ENCODE measurements around the gene PLEKHA5.
"Not testable (repeated sequence)": the region's sequence is repeated elsewhere in the genome, so short reads cannot be mapped to it uniquely, and the experiment has no call there.

The PLEKHA5 gene

GRCh38 chr12:19304149-19304750, 174.7 kb downstream of the PLEKHA5 start:
- no peak overlapping the region for H3K4me3 ChIP-seq (ENCODE audit: low read depth, low read length)
- no peak for DNase-seq (ENCODE audit: low read depth)
- no peak for TF ChIP-seq CTCF (IDR thresholded peaks at IDR 0.05; ENCODE audit: low read depth, low read length, missing control alignments)

- not testable (repeated sequence) for H3K4me3 ChIP-seq (ENCODE audit: low read depth, low read length); DNase-seq (ENCODE audit: low read depth)
Observed at GRCh38 chr12:19305621-19306020, 176.1 kb downstream of the PLEKHA5 start.

GRCh38 chr12:19306366-19306765, 176.8 kb downstream of the PLEKHA5 start:
- no peak overlapping the region for H3K4me3 ChIP-seq (ENCODE audit: low read depth, low read length)
- no peak for DNase-seq (ENCODE audit: low read depth)
- no peak for TF ChIP-seq CTCF (IDR thresholded peaks at IDR 0.05; ENCODE audit: low read depth, low read length, missing control alignments)

GRCh38 chr12:19307451-19307850, 177.9 kb downstream of the PLEKHA5 start:
- TF ChIP-seq CTCF (IDR thresholded peaks at IDR 0.05; ENCODE audit: low read depth, low read length, missing control alignments): no peak
- no peak overlapping the region for H3K4me3 ChIP-seq (ENCODE audit: low read depth, low read length)
- DNase-seq (ENCODE audit: low read depth): no peak

GRCh38 chr12:19311165-19311564, 181.6 kb downstream of the PLEKHA5 start:
- no peak for DNase-seq (ENCODE audit: low read depth)
- no peak for TF ChIP-seq CTCF (IDR thresholded peaks at IDR 0.05; ENCODE audit: low read depth, low read length, missing control alignments)
- H3K4me3 ChIP-seq (ENCODE audit: low read depth, low read length): no peak overlapping the region

- no peak for DNase-seq (ENCODE audit: low read depth)
- TF ChIP-seq CTCF (IDR thresholded peaks at IDR 0.05; ENCODE audit: low read depth, low read length, missing control alignments): no peak
- H3K4me3 ChIP-seq (ENCODE audit: low read depth, low read length): no peak overlapping the region
Observed at GRCh38 chr12:19312637-19313036, 183.1 kb downstream of the PLEKHA5 start.

- DNase-seq (ENCODE audit: low read depth): no peak
- TF ChIP-seq CTCF (IDR thresholded peaks at IDR 0.05; ENCODE audit: low read depth, low read length, missing control alignments): no peak
- H3K4me3 ChIP-seq (ENCODE audit: low read depth, low read length): no peak overlapping the region
Observed at GRCh38 chr12:19316425-19316824, 186.9 kb downstream of the PLEKHA5 start.
